ENCODE measurements around the gene WWP2. TPM values are rescaled to one million over a fixed set of nuclear protein-coding genes. Genes with fewer than 3 reads are reported as not detected.
"Not testable (repeated sequence)": the region's sequence is repeated elsewhere in the genome, so short reads cannot be mapped to it uniquely, and the experiment has no call there.

WWP2 gene
- total RNA-seq, 1 donor from 2014 or later = 26.8 TPM

DNA sequence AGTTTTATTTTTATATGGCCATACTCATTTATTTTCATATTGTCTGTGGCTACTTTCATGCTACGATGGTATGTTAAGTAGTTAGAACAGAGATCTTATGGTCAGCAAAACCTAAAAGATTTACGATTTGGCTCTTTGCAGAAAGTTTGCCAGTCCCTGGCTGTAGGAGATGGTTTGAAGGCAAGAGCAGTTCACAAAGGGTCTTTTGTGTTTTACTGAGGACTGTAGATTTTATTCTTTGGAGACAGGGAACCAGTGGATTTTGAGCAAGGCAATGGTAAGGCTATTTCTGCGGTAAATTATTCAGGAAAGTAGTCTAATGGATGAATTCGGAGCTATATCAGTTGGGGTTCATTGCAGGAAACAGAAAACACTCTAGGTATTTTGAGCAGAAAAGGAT, 90.7 kb downstream of the WWP2 start:
- Mint-ChIP-seq H3K36me3 (peaks cover 6% of the 10 kb centered on the region), H3K4me3 (no peak overlapping the region), H3K4me1 (no peaks in the 10 kb centered on the region), H3K27ac (no peak overlapping the region), H3K27me3 (ENCODE audit: insufficient read depth, low read depth) (peaks cover 2% of the 10 kb centered on the region), H3K9me3 (no peaks in the 10 kb centered on the region)
- DNase-seq (ENCODE audit: low spot score) = no peak
- Histone ChIP-seq H3K9ac (no peak overlapping the region), H3K4me3 (no peak overlapping the region), H3K79me2 (ENCODE audit: low read depth) (no peaks in the 10 kb centered on the region), H3K9me3 (ENCODE audit: low read depth) (no peaks in the 10 kb centered on the region), H3K36me3 (no peaks in the 10 kb centered on the region), H3F3A (ENCODE audit: low read depth) (no peaks in the 10 kb centered on the region), H2AFZ (replicated peaks) (no peak overlapping the region), H3K4me2 (no peak overlapping the region), H4K20me1 (ENCODE audit: low read depth) (no peaks in the 10 kb centered on the region), H3K27ac (no peak overlapping the region), H3K27me3 (no peaks in the 10 kb centered on the region), H3K4me1 (no peaks in the 10 kb centered on the region)
- TF ChIP-seq EZH2phosphoT487 (IDR thresholded peaks at IDR 0.05) = no peak
- TF ChIP-seq CTCF (IDR thresholded peaks at IDR 0.05) = no peak
- TF ChIP-seq EZH2 (IDR thresholded peaks at IDR 0.05) = no peak

GRCh38 chr16:69853481-69853880, 91.3 kb downstream of the WWP2 start:
- Histone ChIP-seq H3K4me3 (no peak overlapping the region), H3K36me3 (no peaks in the 10 kb centered on the region), H3K27ac (no peak overlapping the region), H3K79me2 (ENCODE audit: low read depth) (no peaks in the 10 kb centered on the region), H3K4me1 (no peaks in the 10 kb centered on the region), H3K9ac (no peak overlapping the region), H3F3A (ENCODE audit: low read depth) (no peaks in the 10 kb centered on the region), H3K4me2 (no peak overlapping the region), H2AFZ (replicated peaks) (no peak overlapping the region), H3K27me3 (no peaks in the 10 kb centered on the region), H3K9me3 (ENCODE audit: low read depth) (no peaks in the 10 kb centered on the region), H4K20me1 (ENCODE audit: low read depth) (no peaks in the 10 kb centered on the region)
- H3K27ac Mint-ChIP-seq = no peak overlapping the region
- no peak for TF ChIP-seq CTCF (IDR thresholded peaks at IDR 0.05)
- no peak for TF ChIP-seq EZH2 (IDR thresholded peaks at IDR 0.05)
- no peak for TF ChIP-seq EZH2phosphoT487 (IDR thresholded peaks at IDR 0.05)
- H3K4me3 Mint-ChIP-seq = no peak overlapping the region
- H3K9me3 Mint-ChIP-seq = no peaks in the 10 kb centered on the region
- peaks cover 2% of the 10 kb centered on the region for H3K27me3 Mint-ChIP-seq (ENCODE audit: insufficient read depth, low read depth)
- DNase-seq (ENCODE audit: low spot score) = no peak
- H3K4me1 Mint-ChIP-seq = no peaks in the 10 kb centered on the region
- H3K36me3 Mint-ChIP-seq = peaks cover 6% of the 10 kb centered on the region

GRCh38 chr16:69854776-69855175, 92.6 kb downstream of the WWP2 start:
- not testable (repeated sequence) for H3K27me3 Mint-ChIP-seq (ENCODE audit: insufficient read depth, low read depth); H3K36me3 Mint-ChIP-seq; H3K9ac ChIP-seq; H3K9me3 ChIP-seq (ENCODE audit: low read depth); H3K27ac Mint-ChIP-seq; DNase-seq (ENCODE audit: low spot score); H3K4me1 Mint-ChIP-seq; H3K9me3 Mint-ChIP-seq; H3K27ac ChIP-seq; H3K79me2 ChIP-seq (ENCODE audit: low read depth); H4K20me1 ChIP-seq (ENCODE audit: low read depth); H2AFZ ChIP-seq (replicated peaks); H3K4me2 ChIP-seq; H3K27me3 ChIP-seq; H3F3A ChIP-seq (ENCODE audit: low read depth); H3K4me3 Mint-ChIP-seq; H3K36me3 ChIP-seq; H3K4me3 ChIP-seq; H3K4me1 ChIP-seq

DNA sequence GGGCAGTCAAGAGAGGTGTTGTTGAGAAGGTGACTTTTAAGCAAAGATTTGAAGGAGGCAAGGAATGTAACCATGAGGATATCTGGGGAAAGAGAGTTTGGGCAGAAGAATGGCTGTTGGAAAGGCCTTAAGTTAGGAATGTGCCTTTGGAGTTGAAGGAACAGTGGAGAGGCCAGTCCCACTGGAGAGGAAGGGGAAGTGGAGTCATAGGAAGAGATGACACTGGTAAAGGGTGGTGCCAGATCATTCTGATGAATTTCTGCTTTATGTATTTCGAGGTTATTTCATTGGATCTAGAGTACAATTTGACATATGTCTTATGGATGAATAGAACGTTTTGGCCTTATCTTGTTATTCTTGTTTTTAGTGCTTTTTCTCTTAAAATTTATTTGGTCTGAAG, 93.5 kb downstream of the WWP2 start:
- H3K9me3 ChIP-seq (ENCODE audit: low read depth) = no peaks in the 10 kb centered on the region
- H3K36me3 ChIP-seq = no peaks in the 10 kb centered on the region
- Mint-ChIP-seq H3K4me1 (peaks cover 2% of the 10 kb centered on the region), H3K4me3 (no peak overlapping the region), H3K27ac (no peak overlapping the region), H3K36me3 (peaks cover 1% of the 10 kb centered on the region), H3K9me3 (no peaks in the 10 kb centered on the region), H3K27me3 (ENCODE audit: insufficient read depth, low read depth) (peaks cover 2% of the 10 kb centered on the region)
- TF ChIP-seq CTCF (IDR thresholded peaks at IDR 0.05) (no peak), EZH2phosphoT487 (IDR thresholded peaks at IDR 0.05) (no peak), EZH2 (IDR thresholded peaks at IDR 0.05) (no peak)
- no peak for DNase-seq (ENCODE audit: low spot score)
- H3K27ac ChIP-seq = no peak overlapping the region
- H3K4me3 ChIP-seq = no peak overlapping the region
- no peaks in the 10 kb centered on the region for H4K20me1 ChIP-seq (ENCODE audit: low read depth)
- H3K4me1 ChIP-seq = no peaks in the 10 kb centered on the region
- no peaks in the 10 kb centered on the region for H3K27me3 ChIP-seq
- no peak overlapping the region for H3K4me2 ChIP-seq
- H3K9ac ChIP-seq = no peak overlapping the region
- no peaks in the 10 kb centered on the region for H3K79me2 ChIP-seq (ENCODE audit: low read depth)
- no peaks in the 10 kb centered on the region for H3F3A ChIP-seq (ENCODE audit: low read depth)
- no peak overlapping the region for H2AFZ ChIP-seq (replicated peaks)
